Adipose tissue (tissue), 3 donors: Measurements from ENCODE around the gene NRSN1. TPM values are rescaled to one million over a fixed set of nuclear protein-coding genes. Genes with fewer than 3 reads are reported as not detected.
"Not testable (repeated sequence)": the region's sequence is repeated elsewhere in the genome, so short reads cannot be mapped to it uniquely, and the experiment has no call there.

ENCODE experiments used
- H3K27ac ChIP-seq: one replicate; pipeline ENCODE4 v1.5.1; 2013; ENCODE audit warnings: low read depth, low read length
- WGBS, 3 donors: extraction: QIAGEN DNeasy Blood & Tissue Kit; methylation state at CpG; one replicate each; pipeline ENCODE4 v1.1.7; 2013; 5-methylcytosine and 5-hydroxymethylcytosine counted together
- polyA plus RNA-seq, 3 donors: library from polyadenylated mRNA; stranded (reverse); fragments of 200-250 nt; gene quantifications; one replicate each; pipeline ENCODE4 v1.2.3, GENCODE V29; 2013
- donor health status: healthy with polysubstance abuse.
- donor health status: Bipolar disorder and iron deficiency.
- donor health status: healthy.

The NRSN1 gene
- polyA plus RNA-seq, 3 donors = 0.06 TPM; not detected in 2

DNA sequence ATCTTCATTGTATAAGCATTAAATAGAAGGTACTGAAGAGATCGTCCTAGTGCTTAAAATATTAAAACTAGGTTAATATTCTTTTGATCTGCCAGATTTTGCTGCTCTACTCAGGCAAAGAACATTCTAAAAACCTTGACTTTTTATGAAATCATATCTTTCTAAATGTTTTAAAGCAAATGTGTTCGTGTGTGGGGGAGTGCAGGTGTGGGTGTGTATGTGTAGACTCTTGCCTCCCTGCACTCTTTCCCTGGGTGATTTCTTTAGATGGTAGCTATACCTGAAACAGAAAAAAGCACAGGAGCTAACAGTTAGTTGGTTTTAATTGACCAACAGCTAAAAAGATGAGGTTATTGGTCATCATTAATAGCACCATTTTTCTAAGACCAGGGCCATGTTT, 5.7 kb downstream of the NRSN1 start:
- WGBS, 3 donors = 61 to 75% (median 69%) methylated on average over 2 of the region's 2 CpGs
- no peak overlapping the region for H3K27ac ChIP-seq

DNA sequence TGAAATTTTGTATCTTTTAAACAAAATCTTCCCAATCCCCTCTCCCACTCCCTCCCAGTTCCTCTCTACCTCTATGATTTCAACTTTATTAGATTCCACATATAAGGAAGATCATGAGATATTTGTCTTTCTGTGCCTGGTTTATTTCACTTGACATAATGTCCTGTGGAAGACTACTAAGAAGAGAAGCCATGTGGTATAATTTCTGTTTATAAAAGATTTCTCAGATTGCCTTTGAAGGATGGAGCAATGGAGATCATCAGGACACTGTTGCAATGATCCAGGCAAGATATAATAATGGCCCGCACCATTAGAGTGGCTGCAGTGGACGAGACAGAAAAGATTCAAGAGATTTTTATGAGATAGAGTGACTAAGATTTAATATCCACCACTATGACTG, 13.1 kb downstream of the NRSN1 start:
- no peak overlapping the region for H3K27ac ChIP-seq
- 74 to 81% (median 76%) methylated on average over 2 of the region's 2 CpGs for WGBS, 3 donors

DNA sequence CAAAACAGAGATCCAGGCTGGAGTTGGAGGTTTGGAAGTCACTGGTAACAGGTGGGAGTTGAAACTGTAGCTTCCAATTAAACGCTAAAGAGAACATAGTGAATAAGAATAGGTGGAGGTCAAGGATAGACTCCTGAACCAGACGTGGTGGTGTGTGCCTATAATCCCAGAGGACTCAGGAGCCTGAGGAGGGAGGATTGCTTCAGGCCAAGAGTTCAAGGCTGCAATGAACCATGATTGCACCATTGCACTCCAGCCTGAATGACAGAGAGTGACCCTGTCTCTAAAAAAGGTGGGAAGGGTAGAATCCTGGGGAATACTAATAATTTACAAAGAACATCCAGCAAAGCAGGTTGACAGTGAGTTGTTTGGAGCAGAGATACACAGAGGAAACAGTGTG, 13.6 kb downstream of the NRSN1 start:
- H3K27ac ChIP-seq = no peak overlapping the region
- WGBS, 3 donors = 54 to 68% (median 63%) methylated on average over 2 of the region's 2 CpGs

DNA sequence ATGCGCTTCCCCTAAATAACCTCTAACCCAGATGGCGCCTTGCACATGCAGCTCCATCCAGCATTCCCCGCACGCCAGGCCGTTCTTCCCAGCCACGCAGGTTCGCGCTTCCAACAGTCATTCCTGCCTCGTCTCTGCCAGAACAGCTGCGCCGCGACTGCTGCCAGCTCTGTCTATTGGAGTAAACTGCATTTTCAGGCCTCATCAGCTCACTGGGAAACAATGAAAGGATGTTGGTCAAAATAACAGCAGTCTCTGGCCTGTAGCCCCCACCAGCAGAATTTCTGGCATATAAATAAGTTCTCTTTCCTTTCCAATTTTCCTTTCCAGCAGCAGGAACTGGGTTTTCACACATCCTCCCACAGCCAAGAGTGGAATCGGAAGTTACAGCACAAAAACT, 14.6 kb downstream of the NRSN1 start:
- WGBS, 3 donors = 52 to 76% (median 69%) methylated on average over 13 of the region's 13 CpGs
- H3K27ac ChIP-seq = no peak overlapping the region

DNA sequence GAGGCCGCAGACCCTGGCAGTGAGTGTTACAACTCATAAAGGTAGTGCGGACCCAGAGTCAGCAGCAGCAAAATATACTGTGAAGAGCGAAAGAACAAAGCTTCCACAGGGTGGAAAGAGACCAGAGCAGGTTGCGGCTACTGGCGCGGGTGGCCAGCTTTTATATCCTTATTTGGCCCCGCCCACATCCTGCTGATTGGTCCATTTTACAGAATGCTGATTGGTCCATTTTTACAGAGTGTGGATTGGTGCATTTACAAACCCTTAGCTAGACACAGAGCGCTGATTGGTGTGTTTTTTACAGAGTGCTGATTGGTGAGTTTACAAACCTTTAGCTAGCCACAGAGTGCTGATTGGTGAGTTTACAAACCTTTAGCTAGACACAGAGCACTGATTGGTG, 16.7 kb downstream of the NRSN1 start:
- not testable (repeated sequence) for H3K27ac ChIP-seq
- WGBS, 3 donors = 93 to 96% (median 94%) methylated on average over 8 of the region's 8 CpGs

DNA sequence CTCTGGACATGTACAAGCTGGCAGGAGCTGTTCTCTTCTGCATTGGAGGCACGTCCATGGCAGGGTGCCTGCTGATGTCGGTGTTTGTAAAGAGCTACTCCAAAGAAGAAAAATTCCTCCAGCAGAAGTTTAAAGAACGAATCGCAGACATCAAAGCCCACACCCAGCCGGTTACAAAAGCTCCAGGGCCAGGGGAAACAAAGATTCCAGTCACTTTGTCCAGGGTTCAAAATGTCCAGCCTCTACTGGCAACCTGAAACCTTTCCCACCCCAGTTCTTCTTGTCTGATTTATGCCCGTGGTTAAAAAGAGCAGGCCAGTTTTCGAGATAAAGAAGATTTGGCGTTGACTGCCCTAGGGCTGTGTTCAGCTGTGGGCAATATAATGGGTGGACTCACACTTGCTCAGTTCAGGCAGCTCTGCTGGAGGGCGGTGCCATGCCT, 19.7 kb downstream of the NRSN1 start:
- no peak overlapping the region for H3K27ac ChIP-seq
- WGBS, 3 donors = 59 to 72% (median 68%) methylated on average over 9 of the region's 9 CpGs

DNA sequence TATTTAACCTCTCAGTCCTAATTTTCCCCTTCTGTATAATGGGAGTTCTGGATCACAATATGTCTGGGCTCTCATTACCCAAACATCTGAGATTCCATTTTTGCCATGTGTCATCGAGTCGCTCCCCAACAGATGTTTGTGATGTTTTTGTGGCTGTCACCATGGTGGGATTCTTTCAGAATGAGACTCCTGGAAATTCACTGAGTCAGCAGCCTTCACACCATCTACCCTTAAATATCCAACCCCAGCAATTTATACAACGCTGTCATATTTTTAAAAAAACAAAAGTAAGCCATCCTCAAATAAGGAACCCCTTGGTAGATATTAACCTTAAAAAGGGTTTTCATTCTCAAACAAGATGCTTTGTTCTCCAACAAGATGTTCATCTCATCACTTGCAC, 20.9 kb downstream of the NRSN1 start:
- 87 to 95% (median 87%) methylated on average over 3 of the region's 3 CpGs for WGBS, 3 donors
- no peak overlapping the region for H3K27ac ChIP-seq

DNA sequence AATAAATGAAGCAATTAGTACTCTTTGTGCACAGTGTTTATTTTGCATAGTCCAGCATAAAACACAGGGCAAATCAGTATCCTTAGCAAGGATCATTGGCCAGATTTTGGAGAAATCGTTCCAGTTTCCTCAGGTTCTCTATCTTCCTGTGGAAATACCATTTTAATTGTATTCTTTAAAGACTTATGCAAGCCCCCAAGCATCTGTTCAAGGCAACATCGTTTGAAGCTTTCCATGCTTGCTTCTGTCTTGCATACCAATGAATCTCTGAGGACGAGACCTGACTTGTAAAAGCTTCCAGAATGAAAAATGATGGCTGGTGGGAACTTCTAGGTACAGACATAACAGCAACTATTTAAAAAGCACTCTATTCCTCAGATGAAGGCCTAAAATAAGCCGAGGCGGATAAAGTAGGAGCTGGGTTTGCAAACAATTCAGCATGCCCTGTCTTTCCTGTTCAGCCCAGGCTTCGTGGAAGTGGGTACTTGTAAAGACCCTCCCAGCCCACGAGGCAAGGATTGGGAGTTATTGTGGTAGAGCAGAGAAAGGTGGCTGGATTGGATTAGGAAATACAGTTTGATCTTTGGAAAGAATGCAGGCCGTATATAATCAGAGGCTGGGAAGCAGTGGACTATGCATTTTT, 21.6 kb downstream of the NRSN1 start:
- H3K27ac ChIP-seq = no peak overlapping the region
- WGBS, 3 donors = 54 to 59% (median 56%) methylated on average over 8 of the region's 8 CpGs

DNA sequence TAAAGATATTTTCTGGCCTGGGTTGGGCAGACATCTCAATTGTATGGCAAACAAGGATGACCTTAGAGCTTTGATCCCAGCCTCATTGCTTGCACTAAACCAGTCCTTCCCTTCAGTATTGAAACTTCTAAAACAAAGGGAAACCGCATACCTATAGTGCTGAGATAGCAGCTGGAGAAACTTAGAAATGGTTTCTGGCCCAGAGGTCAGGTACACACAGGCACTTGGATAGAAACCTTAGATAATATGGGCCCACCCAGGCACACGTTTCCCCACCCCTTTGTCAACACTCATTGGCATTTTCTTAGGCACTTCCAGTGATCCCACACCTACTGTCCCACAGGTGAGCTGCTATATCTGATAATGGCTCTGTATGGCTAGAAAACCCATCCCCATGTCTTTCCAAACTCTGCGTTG, 22.1 kb downstream of the NRSN1 start:
- 71 to 86% (median 76%) methylated on average over 3 of the region's 3 CpGs for WGBS, 3 donors
- no peak overlapping the region for H3K27ac ChIP-seq

DNA sequence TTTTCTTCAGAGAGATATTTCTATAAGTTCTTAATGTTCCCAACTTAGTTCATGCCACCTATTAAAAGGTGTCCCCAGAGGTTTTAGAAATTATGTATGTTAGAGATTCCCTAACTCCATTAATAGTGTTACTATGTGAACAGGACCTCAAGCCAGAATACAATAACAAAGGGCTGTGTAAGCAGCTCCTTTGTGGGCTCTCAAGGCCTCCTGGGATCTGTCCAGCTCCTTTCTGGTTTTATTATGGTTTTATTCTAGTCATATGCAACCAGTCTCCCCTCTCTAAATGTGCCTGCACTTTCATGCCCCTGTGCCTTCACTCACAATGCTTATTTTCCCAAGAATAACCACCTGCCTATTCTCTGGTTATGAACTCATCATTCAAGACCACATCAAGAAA, 22.7 kb downstream of the NRSN1 start:
- H3K27ac ChIP-seq = no peak overlapping the region

DNA sequence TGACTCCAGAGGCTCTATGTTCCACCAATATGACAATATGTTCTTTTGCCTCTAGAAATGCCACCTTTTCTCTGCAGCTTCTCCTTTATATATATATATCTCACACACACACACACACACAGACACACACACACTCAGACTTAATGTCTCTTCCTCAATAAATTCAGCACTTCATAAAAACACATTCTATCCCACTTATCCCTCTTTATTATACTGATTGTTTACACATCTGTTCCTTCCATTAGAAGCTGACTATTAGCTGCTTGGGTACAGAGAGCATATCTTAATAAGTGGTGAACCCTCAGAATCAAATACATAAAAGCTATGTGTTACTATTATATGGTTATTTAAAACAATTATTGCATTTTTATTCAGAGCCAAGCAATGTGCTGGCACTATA, 23.3 kb downstream of the NRSN1 start:
- no peak overlapping the region for H3K27ac ChIP-seq

DNA sequence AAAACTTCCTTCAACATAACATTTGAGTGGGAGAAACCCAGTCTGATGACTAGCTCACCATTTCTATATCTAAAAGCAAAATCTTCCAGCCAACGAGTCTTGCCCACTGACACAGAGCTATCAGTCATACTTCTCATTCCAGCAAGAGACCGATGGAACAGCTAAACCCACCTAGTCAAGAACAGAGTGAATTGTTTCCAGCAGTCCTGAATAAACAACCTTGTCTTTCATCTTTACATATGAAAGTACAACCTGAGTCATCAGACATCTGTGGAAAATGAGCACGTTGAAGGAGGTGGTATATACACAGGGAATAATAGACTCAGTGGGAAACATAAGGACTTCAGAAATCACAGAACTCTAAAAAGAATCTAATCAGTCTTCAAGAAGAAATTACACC, 23.8 kb downstream of the NRSN1 start:
- WGBS, 3 donors = 42 to 52% (median 47%) methylated on average over 3 of the region's 3 CpGs
- H3K27ac ChIP-seq = no peak overlapping the region

DNA sequence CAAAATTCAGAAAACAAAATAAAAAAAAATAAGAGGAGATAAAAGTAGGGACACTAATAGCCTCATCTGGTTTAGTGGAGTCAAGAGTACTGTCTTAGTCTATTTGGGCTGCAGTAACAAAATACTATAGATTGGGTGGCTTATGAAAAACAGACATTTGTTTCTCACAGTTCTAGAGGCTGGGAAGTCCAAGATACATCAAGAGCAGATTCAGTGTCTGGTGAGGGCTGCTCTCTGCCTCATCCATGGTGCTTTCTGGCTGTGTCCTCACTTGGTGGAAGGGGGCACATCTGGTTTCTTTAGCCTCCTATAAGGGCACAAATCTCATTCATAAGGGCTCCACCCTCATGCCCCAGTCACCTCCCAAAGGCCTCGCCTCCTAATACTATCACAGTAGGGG, 26.0 kb downstream of the NRSN1 start:
- H3K27ac ChIP-seq = no peak overlapping the region
- WGBS, 3 donors = 79 to 92% (median 91%) methylated on average over 1 of the region's 1 CpG

DNA sequence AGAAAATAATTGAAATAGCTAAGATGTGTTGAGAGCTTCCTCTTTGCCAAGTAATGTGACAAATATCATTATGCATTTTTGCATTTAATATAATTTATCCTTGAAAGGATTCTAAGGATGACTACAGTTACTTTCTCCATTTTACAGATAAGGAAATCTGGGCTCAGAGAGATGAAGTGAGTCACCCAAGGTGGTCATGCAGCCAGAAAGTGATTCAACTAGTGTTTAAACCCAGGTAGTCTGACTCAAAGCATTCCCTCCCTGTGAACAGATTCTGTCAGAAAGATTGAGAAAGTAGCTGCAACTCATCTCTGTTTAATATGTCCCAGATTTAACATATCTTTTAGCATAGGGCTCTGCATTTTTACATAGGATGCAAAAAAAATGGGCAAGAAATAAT, 28.1 kb downstream of the NRSN1 start:
- H3K27ac ChIP-seq = no peak overlapping the region

DNA sequence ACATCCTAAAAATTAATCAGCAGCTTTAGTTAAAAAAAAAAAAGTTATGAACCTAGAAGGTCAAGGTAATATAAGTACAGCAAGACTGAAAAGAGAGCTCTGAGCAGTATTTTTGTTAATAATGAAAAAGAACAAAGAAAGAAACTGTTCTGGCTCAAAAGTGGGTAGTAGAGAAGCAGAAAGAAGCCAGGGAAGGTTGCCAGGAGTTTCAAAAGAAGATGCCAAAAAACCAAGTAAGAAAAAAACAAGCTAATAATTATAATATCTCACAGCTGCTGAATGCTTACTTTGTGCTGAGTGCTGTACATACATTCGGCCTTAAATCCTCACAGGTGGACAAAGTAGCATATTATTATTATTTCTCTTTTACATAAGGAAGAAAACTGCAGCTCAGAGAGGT, 31.9 kb downstream of the NRSN1 start:
- WGBS, 3 donors = 27 to 40% (median 36%) methylated on average over 1 of the region's 1 CpG
- H3K27ac ChIP-seq = no peak overlapping the region

DNA sequence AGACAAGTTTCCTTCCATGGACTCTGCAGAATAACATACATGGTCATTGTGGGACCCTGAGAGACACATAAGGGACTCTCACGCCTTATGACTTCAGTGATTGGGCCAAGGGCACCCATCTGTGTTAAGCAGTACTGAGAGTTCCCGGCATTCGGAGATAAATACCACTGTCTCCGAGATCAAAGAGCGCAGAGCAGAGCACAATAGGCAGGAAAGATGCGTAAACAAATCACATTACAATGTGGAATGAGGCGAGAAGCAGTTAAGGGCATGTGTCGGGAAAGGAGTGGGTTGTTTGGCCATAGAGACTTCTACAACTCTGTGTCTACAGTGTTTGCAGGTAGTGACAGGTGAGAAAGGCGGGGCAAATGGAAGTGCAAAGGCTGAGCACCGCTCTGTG, 57.6 kb downstream of the NRSN1 start:
- WGBS, 3 donors = 83 to 91% (median 89%) methylated on average over 10 of the region's 10 CpGs
- H3K27ac ChIP-seq = no peak overlapping the region

DNA sequence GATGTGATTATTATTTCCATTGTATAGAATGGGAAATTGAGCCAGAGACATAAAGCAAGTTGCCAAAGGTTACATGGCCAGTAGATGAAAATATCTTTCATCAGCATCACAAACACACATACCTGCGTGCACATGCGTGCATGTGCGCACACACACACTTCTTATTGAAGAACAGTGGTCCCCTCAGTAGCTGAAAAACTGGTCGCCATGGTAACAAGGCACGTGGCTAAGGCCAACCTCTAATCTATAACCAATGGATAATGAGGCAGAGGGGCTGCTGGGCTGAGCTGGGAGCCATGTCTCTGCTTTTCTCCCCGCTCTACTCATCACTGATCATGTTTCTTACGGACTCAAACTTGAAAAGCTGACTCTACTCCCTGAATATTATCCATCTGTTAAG, 60.3 kb downstream of the NRSN1 start:
- WGBS, 3 donors = 86 to 92% (median 88%) methylated on average over 7 of the region's 7 CpGs
- no peak overlapping the region for H3K27ac ChIP-seq

DNA sequence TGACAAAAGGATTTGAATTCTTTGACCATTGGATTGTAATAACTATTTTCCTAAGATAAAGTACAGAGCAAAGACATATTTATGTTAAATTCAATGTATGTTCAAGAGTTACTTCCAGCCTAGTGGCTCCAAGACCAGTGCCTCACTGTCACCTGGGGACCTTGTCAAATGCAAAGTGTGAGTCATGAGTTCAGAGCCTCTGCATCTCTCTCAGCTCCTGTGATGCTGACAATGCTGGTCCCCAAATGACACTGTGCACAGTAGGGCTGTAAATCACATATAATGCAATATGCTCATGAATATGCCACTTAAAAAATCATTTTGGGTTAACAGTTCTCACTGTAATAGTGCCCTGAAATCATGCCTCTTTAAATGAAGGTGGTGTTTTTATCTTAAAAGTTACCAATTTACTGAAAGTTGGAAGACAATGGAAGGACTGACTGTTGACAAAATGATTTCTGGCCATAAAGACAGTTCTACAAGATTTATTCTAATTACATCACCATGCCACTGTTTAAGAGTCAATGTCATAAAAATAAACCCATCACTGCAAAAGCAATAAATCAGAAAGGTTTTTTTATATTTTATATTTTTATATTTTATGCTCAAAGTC, 62.1 kb downstream of the NRSN1 start:
- H3K27ac ChIP-seq = no peak overlapping the region

DNA sequence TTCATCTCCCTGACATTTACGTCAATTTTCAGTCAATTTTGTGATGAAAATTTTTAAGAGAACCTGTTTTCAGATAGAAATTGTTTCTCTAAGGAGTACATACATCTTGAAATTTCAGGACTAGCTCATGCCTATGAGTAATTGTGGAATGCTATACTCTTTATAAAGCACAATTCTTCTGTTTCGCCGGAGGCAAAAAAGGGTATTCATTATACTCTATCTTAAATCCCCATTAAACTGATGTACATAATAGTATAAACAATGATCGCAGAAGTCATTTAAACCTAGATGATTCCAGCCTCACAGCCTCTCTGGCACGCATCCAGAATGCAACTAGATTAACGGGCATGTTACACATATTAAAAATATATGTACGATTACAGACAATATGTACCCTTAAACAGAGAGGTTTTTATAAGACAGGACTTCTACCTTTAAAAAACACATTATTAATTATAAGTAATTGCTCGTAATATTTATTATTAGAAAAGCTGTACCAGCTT, 62.6 kb downstream of the NRSN1 start:
- H3K27ac ChIP-seq = no peak overlapping the region
- WGBS, 3 donors = 59 to 76% (median 60%) methylated on average over 8 of the region's 8 CpGs

DNA sequence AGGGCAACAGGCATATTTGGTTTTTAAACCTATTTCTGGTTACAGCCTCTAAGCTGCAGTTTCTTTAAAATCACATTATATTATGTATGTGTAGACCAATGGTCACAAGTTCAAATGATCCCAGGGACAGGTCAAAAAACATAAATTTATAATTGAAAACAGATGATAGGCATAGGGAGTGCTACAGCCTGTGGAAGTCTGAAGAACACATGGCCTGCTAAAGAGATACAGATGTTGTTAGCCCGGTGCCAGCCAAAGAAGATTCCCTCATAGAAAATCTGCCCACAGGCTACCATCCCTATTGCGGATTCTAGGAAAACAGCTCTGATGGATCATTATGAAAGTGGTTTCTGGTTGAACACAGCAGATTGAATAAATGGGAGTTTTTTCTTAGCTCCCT, 65.3 kb downstream of the NRSN1 start:
- 46 to 50% (median 48%) methylated on average over 2 of the region's 2 CpGs for WGBS, 3 donors
- no peak overlapping the region for H3K27ac ChIP-seq

DNA sequence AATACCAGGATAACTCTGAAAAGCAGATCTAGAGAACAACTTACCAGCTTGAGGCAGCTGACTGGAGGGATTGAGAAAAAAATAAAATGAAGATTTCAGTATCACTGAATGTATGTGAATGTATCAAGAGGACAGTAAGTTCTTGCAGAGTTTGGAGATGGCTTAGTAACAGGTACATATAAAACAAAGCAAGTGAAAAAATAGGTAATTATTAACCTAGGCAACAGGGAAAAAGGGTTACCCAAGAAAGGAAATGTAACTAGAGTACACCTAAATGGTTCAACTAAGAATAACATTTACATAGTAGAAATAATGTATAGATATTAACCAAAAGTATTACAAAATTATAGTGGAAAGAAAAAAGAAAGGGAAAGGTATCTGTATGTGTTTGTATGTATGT, 67.3 kb downstream of the NRSN1 start:
- H3K27ac ChIP-seq = no peak overlapping the region
